Activated naive CD8-positive, alpha-beta T cell treated with anti-CD3 and anti-CD28 coated beads for 36 hours (primary cell): ENCODE data around the gene RTN1. TPM values are rescaled to one million over a fixed set of nuclear protein-coding genes. Genes with fewer than 3 reads are reported as not detected.
"Not testable (repeated sequence)": the region's sequence is repeated elsewhere in the genome, so short reads cannot be mapped to it uniquely, and the experiment has no call there.

Experiments
- DNase-seq: peaks from one replicate; pipeline ENCODE4 v3.0.0; 2021
- H3K27ac Mint-ChIP-seq: one replicate; pipeline ENCODE4 v1.8.0; 2022; ENCODE audit warnings: mild to moderate bottlenecking, moderate library complexity, mixed read lengths
- H3K27me3 Mint-ChIP-seq: one replicate; pipeline ENCODE4 v1.8.0; 2022; ENCODE audit warnings: mild to moderate bottlenecking, mixed read lengths
- H3K36me3 Mint-ChIP-seq: one replicate; pipeline ENCODE4 v1.8.0; 2021; ENCODE audit warnings: mild to moderate bottlenecking, mixed read lengths
- H3K4me1 Mint-ChIP-seq: one replicate; pipeline ENCODE4 v1.8.0; 2021; ENCODE audit warnings: mixed read lengths
- H3K4me3 Mint-ChIP-seq: one replicate; pipeline ENCODE4 v1.8.0; 2022; ENCODE audit warnings: mild to moderate bottlenecking, moderate library complexity, mixed read lengths
- H3K9me3 Mint-ChIP-seq: one replicate; pipeline ENCODE4 v1.8.0; 2022; ENCODE audit warnings: mixed read lengths
- total RNA-seq, 2 experiments: library from RNA; stranded (reverse); gene quantifications; one replicate each; pipeline ENCODE4 v1.2.3, GENCODE V29; 2021

Gene RTN1
- total RNA-seq, 2 experiments from 2014 or later: not detected

- Mint-ChIP-seq H3K36me3 (no peaks in the 10 kb centered on the region), H3K27ac (no peak overlapping the region), H3K4me3 (no peak overlapping the region), H3K27me3 (peaks cover 24% of the 10 kb centered on the region), H3K9me3 (peaks cover 2% of the 10 kb centered on the region), H3K4me1 (no peaks in the 10 kb centered on the region)
- DNase-seq: no peak
Observed at GRCh38 chr14:59678352-59678751, 192.2 kb downstream of the RTN1 start.

GRCh38 chr14:59677771-59678231, 192.8 kb downstream of the RTN1 start:
- Mint-ChIP-seq H3K27ac (no peak overlapping the region), H3K36me3 (no peaks in the 10 kb centered on the region), H3K9me3 (peaks cover 4% of the 10 kb centered on the region), H3K4me1 (no peaks in the 10 kb centered on the region), H3K27me3 (peaks cover 19% of the 10 kb centered on the region), H3K4me3 (no peak overlapping the region)
- no peak for DNase-seq

DNA sequence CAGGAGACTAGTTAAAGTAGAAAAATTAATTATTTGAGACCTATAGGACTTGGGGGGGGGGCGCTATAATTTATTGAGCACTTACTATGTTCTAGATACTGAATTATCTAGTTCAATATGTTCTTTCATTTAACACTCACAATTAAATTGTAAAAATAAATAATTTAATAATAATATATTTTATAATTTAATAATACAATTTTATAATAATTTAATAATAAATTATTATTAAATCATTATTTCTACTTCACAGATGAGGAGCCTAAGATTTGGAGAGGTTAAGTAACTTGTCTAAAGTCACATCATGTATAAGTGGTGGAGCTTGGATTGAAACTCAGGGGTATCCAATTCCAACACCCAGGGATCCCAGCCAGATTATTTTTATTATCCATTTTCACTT, 195.2 kb downstream of the RTN1 start:
- no peaks in the 10 kb centered on the region for H3K4me1 Mint-ChIP-seq

DNA sequence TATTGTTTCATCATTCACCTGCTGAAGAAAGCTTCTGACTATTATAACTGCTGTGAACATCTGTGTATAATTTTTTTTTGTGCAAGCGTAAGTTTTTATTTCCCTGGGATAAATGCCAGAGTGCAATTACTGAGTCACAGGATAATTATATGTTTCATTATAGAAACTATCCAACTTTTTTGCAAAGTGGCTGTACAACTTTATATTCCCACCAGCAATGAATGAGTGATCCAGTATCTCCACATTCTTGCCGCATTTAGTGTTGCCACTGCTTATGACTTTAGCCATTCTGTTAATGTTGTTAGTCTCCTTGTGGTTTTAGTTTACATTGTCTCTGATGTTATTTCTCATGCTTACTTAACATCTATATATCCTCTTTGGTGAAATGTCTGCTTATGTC, 205.8 kb downstream of the RTN1 start:
- DNase-seq: no peak
- H3K27ac Mint-ChIP-seq: no peak overlapping the region
- H3K27me3 Mint-ChIP-seq: no peaks in the 10 kb centered on the region
- no peaks in the 10 kb centered on the region for H3K4me1 Mint-ChIP-seq
- peaks cover 27% of the 10 kb centered on the region for H3K9me3 Mint-ChIP-seq
- no peak overlapping the region for H3K4me3 Mint-ChIP-seq
- peaks cover 1% of the 10 kb centered on the region for H3K36me3 Mint-ChIP-seq

More for the DNA sequence above, 195.2 kb downstream of the RTN1 start:
- Mint-ChIP-seq H3K4me3 (no peak overlapping the region), H3K36me3 (no peaks in the 10 kb centered on the region), H3K27me3 (peaks cover 5% of the 10 kb centered on the region), H3K9me3 (peaks cover 4% of the 10 kb centered on the region), H3K27ac (no peak overlapping the region)
- DNase-seq: no peak

DNA sequence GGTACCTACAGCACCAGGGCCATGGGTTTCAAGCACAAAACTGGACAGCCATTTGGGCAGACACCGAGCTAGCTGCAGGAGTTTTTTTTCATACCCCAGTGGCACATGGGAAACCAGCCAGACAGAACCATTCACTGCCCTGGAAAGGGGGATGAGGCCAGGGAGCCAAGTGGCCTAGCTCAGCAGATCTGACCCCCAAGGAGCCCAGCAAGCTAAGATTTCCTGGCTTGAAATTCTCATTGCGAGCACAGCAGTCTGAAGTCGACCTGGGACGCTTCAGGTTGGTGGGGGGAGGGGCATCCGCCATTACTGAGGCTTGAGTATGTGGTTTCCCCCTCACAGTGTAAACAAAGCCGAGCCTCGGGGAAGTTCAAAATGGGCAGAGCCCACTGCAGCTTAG, 212.8 kb downstream of the RTN1 start:
- DNase-seq: no peak
- Mint-ChIP-seq H3K27me3 (peaks cover 9% of the 10 kb centered on the region), H3K4me3 (no peak overlapping the region), H3K9me3 (peaks cover 14% of the 10 kb centered on the region), H3K27ac (no peak overlapping the region), H3K36me3 (peaks cover 1% of the 10 kb centered on the region), H3K4me1 (no peaks in the 10 kb centered on the region)

- DNase-seq: no peak
- Mint-ChIP-seq H3K4me3 (no peak overlapping the region), H3K36me3 (peaks cover 1% of the 10 kb centered on the region), H3K4me1 (no peaks in the 10 kb centered on the region), H3K27me3 (peaks cover 9% of the 10 kb centered on the region), H3K27ac (no peak overlapping the region), H3K9me3 (peaks cover 12% of the 10 kb centered on the region)
Observed at GRCh38 chr14:59656473-59656872, 214.1 kb downstream of the RTN1 start.

- peaks cover 12% of the 10 kb centered on the region for H3K9me3 Mint-ChIP-seq
- not testable (repeated sequence) for H3K27ac Mint-ChIP-seq, H3K36me3 Mint-ChIP-seq, H3K4me1 Mint-ChIP-seq, DNase-seq, H3K4me3 Mint-ChIP-seq
- H3K27me3 Mint-ChIP-seq: peaks cover 11% of the 10 kb centered on the region
Observed at GRCh38 chr14:59654131-59654530, 216.4 kb downstream of the RTN1 start.

GRCh38 chr14:59646832-59647231, 223.7 kb downstream of the RTN1 start:
- not testable (repeated sequence) for H3K36me3 Mint-ChIP-seq, H3K4me3 Mint-ChIP-seq, H3K27ac Mint-ChIP-seq, DNase-seq, H3K4me1 Mint-ChIP-seq
- H3K9me3 Mint-ChIP-seq: peaks cover 36% of the 10 kb centered on the region
- H3K27me3 Mint-ChIP-seq: peaks cover 23% of the 10 kb centered on the region

DNA sequence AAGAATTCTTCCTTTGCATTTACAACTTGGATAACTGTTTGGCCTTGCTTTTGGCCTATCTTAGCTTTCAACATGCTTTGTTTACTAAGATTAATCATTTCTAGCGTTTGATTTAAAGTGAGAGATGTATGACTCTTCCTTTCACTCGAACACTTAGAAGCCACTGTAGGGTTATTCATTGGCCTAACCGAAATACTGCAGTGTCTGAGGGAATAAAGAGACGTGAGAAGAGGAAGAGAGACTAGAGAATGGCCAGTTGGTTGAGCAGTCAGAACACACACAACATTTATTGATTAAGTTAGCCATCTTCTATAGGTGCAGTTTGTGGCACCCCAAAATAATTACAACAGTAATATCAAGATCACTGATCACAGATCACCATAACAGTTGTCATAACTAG, 231.7 kb downstream of the RTN1 start:
- Mint-ChIP-seq H3K4me1 (no peaks in the 10 kb centered on the region), H3K4me3 (no peak overlapping the region)

DNA sequence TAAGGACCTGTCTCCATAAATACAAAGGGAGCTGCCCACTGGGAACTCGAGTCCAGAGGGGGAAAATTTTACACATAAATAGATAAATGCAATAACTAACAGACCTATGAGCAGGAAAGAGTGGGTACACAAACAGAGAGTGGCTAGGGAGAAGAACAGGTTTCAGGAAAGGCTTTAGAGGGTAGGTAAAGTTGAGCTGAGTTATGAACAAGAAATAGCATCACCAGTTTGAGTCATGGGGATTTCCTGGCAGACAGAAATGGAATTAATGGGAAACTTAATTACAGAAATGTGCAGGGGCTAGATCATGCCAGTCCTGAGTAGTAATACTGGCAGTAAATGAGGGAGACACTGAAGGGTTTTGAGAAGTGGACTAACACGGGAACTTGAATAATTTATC, 236.0 kb downstream of the RTN1 start:
- H3K36me3 Mint-ChIP-seq: no peaks in the 10 kb centered on the region
- H3K4me1 Mint-ChIP-seq: peaks cover 2% of the 10 kb centered on the region
- H3K27ac Mint-ChIP-seq: no peak overlapping the region

More for the DNA sequence above, 231.7 kb downstream of the RTN1 start:
- Mint-ChIP-seq H3K9me3 (peaks cover 3% of the 10 kb centered on the region), H3K27ac (no peak overlapping the region), H3K36me3 (no peaks in the 10 kb centered on the region), H3K27me3 (peaks cover 21% of the 10 kb centered on the region)
- DNase-seq: no peak

DNA sequence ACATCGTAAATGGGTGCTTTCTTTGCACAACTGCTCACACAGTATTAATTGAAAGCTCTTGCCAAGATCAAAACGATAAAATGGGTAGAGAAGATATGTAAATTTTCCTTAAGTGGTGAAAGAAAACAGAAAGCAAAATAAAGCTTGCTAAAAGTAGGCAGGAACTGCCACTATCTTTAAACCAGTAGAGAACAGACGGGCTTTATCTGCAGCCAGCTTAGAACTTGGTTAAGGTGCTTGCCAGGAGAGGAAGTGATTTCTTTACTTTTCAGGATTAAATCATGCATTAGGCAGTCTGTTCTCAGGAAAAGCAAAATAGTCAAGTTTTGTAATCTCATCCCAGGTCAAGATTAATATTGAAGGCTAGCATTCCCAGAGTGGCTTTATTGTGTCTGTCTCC, 237.1 kb downstream of the RTN1 start:
- no peak overlapping the region for H3K4me3 Mint-ChIP-seq
- H3K36me3 Mint-ChIP-seq: no peaks in the 10 kb centered on the region
- H3K4me1 Mint-ChIP-seq: peaks cover 2% of the 10 kb centered on the region
- DNase-seq: no peak
- peaks cover 57% of the 10 kb centered on the region for H3K27me3 Mint-ChIP-seq
- H3K27ac Mint-ChIP-seq: no peak overlapping the region
- H3K9me3 Mint-ChIP-seq: no peaks in the 10 kb centered on the region

More for the DNA sequence above, 236.0 kb downstream of the RTN1 start:
- Mint-ChIP-seq H3K9me3 (no peaks in the 10 kb centered on the region), H3K4me3 (no peak overlapping the region), H3K27me3 (peaks cover 47% of the 10 kb centered on the region)
- no peak for DNase-seq

DNA sequence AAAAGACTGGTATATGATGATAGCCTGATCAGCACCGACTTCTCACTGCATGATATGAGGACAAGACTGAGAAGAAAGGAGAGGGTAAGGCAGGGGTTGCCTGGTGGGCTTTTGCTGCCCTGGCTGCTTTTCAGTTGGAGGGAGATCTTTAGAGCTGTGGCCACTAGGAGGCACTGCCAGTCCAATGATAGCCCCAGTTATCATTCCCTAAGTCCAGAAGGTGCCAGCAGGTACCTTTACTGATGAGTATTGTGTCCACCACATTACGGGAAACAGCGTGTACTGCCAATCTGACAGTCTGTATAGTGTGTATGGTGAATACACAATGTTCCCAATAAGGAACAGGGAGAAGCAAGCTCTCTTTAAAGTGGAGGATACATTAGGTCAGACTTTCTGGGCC, 238.2 kb downstream of the RTN1 start:
- Mint-ChIP-seq H3K4me3 (no peak overlapping the region), H3K36me3 (no peaks in the 10 kb centered on the region), H3K4me1 (peaks cover 2% of the 10 kb centered on the region), H3K27me3 (peaks cover 67% of the 10 kb centered on the region), H3K27ac (no peak overlapping the region), H3K9me3 (no peaks in the 10 kb centered on the region)
- DNase-seq: peak; percentile 14

DNA sequence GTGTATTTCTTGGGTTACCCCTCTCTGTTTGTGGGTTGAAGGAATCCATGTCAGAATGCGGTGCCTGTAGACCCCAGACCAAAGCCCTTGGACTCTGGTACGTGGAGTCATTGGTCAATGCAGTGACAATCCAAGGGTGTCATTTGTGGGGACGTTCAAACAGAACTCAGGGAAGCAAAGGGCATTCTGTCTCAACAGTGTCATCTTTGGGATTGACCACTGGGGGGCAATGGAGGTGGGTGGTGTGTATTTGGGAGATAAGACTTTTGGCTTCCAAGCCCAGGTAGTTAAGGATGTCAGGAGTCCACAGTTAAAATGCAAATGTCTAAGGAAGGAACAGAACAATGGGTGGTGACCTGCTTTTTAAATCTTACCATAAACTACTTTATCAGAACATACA, 239.3 kb downstream of the RTN1 start:
- Mint-ChIP-seq H3K4me1 (peaks cover 2% of the 10 kb centered on the region), H3K36me3 (no peaks in the 10 kb centered on the region), H3K27ac (no peak overlapping the region), H3K9me3 (no peaks in the 10 kb centered on the region), H3K4me3 (no peak overlapping the region), H3K27me3 (peaks cover 75% of the 10 kb centered on the region)
- DNase-seq: no peak

DNA sequence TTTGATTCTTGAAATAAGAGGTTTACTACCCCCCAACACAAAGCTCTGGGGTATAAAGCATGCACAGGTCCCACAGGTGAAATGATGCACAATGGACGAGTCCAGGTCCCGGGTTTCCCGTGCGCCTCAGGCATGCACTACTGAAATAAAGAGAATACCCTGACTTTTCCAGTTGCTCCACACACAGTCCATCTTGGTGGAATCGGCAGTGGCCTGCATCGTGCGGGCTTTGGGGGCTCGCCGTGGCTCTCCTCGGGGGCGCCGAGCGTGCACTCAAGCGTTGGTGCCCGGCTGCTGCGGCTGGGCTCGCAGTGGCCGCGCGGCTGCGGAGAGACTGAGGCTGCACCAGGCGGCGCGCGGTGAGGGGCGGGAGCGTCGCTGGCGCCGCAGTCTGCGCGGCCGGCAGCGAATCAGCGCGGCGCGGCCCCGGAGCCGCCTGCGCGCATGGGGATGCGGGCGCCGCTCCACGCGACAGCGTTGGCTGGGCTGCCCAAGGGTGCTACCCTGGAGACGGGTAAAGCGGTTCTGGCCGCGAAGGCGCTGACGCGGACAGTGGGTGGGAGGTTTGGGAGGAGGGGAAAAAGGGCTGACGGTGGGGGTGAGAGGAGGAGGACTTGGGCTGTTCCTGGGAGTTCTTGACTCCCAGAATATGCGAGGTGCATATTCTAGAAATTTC, 240.2 kb downstream of the RTN1 start:
- H3K36me3 Mint-ChIP-seq: no peaks in the 10 kb centered on the region
- peak overlapping the region; percentile 37 for H3K4me3 Mint-ChIP-seq
- H3K4me1 Mint-ChIP-seq: peaks cover 2% of the 10 kb centered on the region
- H3K27ac Mint-ChIP-seq: no peak overlapping the region
- peak; percentile 17 for DNase-seq
- peaks cover 75% of the 10 kb centered on the region for H3K27me3 Mint-ChIP-seq
- H3K9me3 Mint-ChIP-seq: no peaks in the 10 kb centered on the region

GRCh38 chr14:59629444-59630287, 240.9 kb downstream of the RTN1 start:
- Mint-ChIP-seq H3K27me3 (peaks cover 69% of the 10 kb centered on the region), H3K4me3 (no peak overlapping the region), H3K27ac (no peak overlapping the region), H3K9me3 (no peaks in the 10 kb centered on the region), H3K36me3 (no peaks in the 10 kb centered on the region), H3K4me1 (peaks cover 2% of the 10 kb centered on the region)
- DNase-seq: no peak
